GM18870 (cell line): ENCODE measurements around the gene ZNF213.
"Not testable (repeated sequence)": the region's sequence is repeated elsewhere in the genome, so short reads cannot be mapped to it uniquely, and the experiment has no call there.

ENCODE experiments used
- ATAC-seq: cut with Tn5 transposase; IDR thresholded peaks from one replicate; pipeline ENCODE4 v1.9.1; 2021; ENCODE audit warnings: moderate library complexity; ENCODE audit not compliant: unreplicated experiment

Gene ZNF213

GRCh38 chr16:3123986-3124886 is 10.6 kb upstream of the ZNF213 start:
- ATAC-seq: peak; percentile 75

- no peak for ATAC-seq
Observed at GRCh38 chr16:3127745-3128144, 7.1 kb upstream of the ZNF213 start.

- ATAC-seq: peak; percentile 52
Observed at GRCh38 chr16:3129137-3130131, 5.4 kb upstream of the ZNF213 start.

DNA sequence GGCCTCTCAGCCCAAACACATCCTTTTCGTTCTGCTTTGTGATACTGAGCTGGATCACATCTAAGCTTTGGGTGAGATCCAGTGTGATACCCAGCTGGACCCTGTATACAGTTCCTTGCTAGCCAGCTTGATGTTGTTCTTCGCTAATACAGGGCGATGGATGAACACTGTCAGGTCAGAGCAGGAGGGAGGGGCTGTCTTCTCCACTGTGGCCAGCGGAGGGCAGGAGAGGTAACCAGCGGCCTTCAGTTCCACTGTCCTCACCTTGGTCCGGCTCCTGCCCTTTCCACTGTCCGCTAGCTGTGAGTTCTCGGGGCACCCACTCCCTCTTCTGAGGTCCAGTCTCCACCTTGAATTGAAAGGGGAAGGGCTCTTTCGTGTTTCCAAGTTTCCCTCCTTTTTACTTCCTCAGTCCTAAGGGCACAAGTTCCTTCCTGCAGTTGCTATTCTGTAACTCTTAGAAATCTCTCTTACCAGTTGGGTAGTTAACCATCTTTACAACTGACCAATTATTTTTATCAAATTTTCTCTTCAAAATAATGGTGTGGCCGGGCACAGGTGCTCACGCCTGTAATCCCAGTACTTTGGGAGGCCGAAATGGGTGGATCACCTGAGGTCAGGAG is 3.0 kb upstream of the ZNF213 start:
- ATAC-seq: no peak

DNA sequence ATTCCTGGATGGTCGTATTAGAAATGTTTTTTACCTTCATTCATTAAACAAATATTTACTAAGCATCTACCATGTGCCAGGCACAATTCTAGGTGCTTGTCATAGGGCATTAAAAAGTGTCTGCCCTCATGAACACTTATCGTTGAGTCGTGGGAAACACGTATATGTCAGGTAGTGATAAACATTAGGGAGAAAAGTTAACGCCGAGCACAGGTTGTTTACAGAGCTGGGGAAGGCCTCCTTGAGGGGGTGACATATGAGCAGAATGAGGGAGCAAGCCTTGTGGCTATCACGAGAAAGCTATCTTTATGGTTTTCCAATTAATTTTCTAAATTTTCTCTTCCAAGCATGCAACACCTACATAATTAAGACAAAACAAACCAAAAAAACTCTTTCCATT is 985 bp upstream of the ZNF213 start:
- ATAC-seq: no peak

DNA sequence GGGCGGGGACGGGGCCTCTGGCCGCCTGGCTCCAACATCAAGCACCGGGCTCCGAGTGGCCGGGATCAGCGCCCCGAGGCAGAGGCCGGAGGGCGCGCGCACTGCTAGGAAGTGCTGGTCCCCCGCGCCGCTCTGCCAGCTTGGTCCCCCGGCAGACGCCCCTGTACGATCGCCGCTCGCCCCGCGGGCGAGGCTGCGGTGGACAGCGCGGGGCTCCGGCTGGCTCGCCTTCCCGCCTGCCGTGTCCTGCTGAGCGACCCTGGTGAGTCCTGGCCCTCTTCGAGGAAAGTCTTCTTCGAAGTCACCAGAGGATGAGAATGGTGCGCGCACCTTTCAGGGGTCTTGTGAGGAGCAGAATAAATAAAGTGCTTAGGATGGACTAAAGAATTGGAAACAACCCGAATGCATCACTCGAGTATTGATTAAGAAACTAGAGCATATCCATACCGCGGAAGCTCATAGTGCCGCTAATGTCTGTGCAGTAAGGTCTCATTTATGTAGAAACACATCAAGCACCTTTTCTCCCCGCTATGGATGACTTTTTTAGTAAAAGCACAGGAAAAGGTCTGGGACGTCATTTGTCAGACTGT is 392 bp downstream of the ZNF213 start:
- ATAC-seq: peak; percentile 29

DNA sequence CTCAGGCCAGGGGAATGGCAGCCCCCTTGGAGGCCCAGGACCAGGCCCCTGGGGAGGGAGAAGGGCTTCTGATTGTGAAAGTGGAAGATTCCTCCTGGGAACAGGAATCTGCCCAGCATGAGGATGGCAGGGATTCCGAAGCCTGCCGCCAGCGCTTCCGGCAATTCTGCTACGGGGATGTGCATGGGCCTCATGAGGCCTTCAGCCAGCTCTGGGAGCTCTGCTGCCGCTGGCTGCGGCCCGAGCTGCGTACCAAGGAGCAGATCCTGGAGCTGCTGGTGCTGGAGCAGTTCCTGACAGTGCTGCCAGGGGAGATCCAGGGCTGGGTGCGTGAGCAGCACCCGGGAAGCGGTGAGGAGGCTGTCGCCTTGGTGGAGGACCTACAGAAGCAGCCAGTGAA is 2.4 kb downstream of the ZNF213 start:
- no peak for ATAC-seq

- no peak for ATAC-seq
Observed at GRCh38 chr16:3138342-3138741, 3.5 kb downstream of the ZNF213 start.

DNA sequence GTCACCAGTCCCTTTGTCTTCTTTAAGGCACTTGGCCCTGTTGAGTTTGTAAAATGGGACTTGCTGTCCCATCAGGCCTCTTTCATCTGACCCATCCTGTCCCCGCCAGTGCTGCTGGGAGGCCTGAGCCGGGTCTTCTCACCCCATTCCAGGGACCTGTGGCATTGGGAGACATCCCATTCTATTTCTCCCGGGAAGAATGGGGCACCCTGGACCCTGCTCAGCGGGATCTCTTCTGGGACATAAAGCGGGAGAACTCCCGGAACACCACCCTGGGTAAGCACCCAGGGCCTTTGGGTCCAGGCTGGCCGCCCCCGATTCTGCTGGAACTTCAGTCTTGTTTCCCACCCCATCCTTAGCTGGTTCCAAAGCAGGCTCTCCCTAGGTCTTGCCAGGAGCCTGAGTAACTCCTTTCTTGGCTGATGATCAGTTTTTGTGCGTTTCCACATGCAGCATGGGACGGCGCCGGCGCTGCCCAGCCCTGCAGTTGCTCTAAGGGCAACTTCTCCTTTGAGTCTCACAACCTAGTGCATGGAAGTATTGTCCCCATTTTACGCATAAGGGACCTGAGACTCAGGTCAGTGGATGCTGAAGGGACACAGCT is 4.1 kb downstream of the ZNF213 start:
- no peak for ATAC-seq

GRCh38 chr16:3139561-3139960 is 4.7 kb downstream of the ZNF213 start:
- not testable (repeated sequence) for ATAC-seq

DNA sequence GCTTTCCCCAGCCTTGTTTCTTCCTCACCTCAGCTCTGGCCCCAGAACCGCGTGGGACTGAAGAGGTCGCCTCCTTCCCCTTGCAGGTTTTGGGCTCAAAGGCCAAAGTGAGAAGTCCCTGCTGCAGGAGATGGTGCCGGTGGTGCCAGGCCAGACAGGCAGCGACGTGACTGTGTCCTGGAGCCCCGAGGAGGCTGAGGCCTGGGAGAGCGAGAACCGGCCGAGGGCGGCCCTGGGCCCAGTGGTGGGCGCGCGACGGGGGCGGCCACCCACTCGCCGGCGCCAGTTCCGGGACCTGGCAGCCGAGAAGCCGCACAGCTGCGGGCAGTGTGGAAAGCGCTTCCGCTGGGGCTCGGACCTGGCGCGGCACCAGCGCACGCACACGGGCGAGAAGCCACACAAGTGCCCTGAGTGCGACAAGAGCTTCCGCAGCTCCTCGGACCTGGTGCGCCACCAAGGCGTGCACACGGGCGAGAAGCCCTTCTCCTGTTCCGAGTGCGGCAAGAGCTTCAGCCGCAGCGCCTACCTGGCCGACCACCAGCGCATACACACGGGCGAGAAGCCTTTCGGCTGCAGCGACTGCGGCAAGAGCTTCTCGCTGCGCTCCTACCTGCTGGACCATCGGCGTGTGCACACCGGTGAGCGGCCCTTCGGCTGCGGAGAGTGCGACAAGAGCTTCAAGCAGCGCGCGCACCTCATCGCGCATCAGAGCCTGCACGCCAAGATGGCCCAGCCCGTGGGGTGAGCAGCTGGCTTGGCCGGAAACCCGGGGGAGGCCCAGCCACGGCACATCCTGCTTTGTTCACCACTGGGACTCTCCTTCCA is 6.0 kb downstream of the ZNF213 start:
- no peak for ATAC-seq

GRCh38 chr16:3141781-3142311 is 7.0 kb downstream of the ZNF213 start:
- ATAC-seq: no peak

GRCh38 chr16:3142327-3142726 is 7.5 kb downstream of the ZNF213 start:
- no peak for ATAC-seq

- no peak for ATAC-seq
Observed at GRCh38 chr16:3142770-3143169, 7.9 kb downstream of the ZNF213 start.

DNA sequence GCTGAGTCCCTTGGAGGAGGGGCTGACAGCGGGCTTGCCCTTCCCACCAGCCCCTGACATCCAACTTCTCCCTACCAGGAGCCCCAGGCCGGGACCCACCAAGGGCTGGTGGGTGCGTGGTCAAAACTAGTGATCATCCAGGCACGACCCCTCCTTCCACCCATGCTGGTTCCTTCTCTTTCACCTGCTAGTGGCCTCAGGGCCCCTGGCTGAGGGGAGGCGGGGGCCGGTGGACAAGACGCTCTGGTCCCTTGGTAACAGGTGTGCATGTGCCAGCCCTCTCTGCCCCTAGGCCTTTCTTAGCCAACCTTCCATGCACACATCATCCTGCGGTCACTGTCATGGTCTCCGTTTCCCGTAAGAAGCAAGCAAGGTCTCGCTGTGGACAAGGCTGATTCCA is 8.4 kb downstream of the ZNF213 start:
- no peak for ATAC-seq

DNA sequence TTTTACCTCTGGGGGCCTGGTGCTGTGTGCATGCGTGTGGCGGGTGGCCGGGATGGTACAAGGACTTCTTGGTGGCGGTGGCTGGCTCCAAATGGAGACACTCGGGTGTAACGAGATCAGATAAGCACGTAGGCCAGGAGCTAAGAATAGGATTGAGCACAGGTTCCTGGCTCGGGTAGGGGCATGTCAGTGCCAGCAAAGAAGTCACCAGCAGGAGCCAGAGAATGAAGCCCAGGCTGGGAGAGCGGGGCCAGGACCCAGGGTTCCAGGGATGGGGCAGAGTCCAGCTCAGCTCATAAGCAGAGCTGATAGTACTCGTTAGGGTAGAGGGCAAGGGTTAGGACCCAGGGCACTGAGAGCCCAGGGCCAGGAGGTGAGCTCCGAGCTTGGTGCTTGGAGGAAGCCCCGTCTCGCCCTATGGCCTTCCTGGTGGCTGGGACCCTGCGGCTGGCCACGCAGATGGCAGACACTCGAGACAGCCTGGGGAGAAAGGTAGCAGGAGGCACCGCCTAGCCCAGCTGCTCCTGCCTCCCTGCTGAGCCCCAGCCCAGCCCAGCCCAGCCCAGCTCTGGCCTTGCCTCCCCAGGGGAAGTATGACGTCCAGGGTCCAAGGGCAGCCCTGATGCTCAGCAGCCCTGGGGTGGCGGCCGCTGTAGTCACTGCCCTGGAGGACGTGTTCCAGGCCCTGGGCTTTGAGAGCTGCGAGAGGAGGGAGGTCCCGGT is 8.9 kb downstream of the ZNF213 start:
- ATAC-seq: no peak

DNA sequence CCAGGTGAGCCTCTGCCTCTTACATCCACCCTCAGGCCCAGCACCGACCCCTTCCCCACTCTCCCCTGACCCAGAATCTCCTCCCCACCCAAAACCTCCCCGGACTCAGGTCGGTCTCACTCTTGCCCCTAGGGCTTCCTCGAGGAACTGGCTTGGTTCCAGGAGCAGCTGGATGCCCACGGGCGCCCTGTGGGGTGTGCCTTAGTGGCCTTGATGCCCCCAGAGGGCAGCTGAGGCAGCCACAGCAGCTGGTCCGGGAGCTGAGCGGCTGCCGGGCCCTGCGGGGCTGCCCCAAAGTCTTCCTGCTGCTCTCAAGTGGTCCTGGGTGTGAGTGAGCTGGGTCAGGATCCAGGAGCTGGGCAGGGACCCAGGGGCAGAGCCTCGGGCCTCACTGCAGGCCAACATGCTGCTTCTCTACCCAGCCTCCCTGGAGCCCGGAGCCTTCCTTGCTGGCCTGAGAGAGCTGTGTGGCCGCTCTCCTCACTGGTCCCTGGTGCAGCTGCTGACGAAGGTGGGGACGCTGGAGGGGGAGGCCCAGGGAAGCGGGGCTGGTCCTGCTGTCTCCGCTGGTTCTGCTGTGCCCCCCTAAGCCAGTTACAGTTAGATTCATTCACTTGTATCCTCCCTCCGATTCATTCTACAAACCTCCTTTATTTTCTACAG is 9.6 kb downstream of the ZNF213 start:
- ATAC-seq: no peak

DNA sequence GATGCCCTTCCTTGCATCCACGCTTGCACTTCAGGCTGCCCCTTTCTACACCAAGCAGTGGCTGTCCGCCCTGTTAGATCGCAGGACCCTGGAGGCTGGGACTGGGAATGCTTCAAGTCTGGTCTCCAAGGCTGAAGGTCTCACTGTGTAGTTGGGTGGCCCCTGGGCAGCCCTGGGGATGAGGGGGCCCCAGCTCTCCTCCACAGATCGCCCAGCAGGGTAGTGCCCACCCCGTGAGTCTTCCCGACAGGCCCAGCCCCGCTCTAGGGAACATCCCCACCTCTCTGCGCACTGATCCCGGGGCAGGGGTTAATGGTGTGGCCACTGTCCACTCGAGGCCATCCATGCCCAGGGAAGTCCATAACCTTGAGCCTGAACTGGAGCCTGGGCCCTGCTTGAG is 10.3 kb downstream of the ZNF213 start:
- ATAC-seq: no peak
